HG03025 (cell line): ENCODE data around the gene GPR107.
"Not testable (repeated sequence)": the region's sequence is repeated elsewhere in the genome, so short reads cannot be mapped to it uniquely, and the experiment has no call there.

ENCODE experiments used
- ATAC-seq: cut with Tn5 transposase; IDR thresholded peaks from one replicate; pipeline ENCODE4 v1.9.1; 2021; ENCODE audit warnings: mild to moderate bottlenecking, moderate library complexity; ENCODE audit not compliant: unreplicated experiment, low FRiP score

Gene GPR107

GRCh38 chr9:130053504-130054324 is at the start of gene GPR107:
Gene GPR107, plus strand, starts transcription at chr9:130053906. Its CDS starts 27 bp downstream, at chr9:130053933.
- ATAC-seq: no peak

DNA sequence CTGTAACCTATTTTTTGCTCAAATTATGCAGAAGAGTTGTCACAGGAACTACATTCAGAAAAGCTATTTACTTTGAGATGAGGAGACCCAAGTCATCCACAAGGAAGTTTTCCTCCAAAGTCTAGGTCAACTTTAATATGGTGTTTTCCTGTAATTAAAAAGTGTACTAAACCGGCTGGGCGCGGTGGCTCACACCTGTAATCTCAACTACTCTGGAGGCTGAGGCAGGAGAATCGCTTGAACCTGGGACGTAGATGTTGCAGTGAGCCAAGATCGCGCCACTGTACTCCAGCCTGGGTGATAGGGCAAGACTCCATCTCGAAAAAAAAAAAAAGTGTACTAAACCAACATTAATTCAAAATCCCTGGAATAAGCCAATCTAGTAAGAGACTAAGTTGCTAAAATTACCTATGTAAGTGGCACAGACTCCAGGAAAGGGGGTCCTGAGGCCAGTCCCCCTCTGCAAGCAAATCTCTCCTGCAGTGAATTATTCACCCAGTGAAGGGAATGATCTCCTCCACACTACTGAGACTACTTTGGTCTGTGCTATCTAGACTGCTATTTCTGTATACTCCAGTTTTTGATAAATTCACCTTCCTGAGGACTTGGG is 49.7 kb upstream of the GPR107 start:
- no peak for ATAC-seq

- not testable (repeated sequence) for ATAC-seq
Observed at GRCh38 chr9:130006952-130007351, 46.8 kb upstream of the GPR107 start.

DNA sequence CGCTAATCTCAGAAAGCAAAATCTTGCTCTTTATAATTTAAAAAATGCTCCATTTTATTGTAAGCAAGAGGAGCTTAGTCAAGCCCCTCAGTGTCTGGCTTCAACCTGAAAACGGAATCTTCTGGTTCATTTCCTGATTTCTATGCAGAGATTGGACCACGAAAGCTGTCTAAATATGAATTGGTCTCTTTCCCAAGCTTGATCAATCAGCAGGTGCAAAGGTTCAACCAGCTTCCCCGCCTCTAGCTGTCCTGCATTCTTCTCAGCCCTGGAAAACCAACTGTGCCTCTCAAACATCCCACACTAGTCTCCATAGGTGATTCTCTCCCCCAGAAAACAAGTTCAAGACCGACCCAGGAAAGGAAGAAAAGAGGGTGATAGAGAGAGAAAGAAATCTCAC is 45.2 kb upstream of the GPR107 start:
- ATAC-seq: no peak

GRCh38 chr9:130009546-130009945 is 44.2 kb upstream of the GPR107 start:
- ATAC-seq: not testable (repeated sequence)

DNA sequence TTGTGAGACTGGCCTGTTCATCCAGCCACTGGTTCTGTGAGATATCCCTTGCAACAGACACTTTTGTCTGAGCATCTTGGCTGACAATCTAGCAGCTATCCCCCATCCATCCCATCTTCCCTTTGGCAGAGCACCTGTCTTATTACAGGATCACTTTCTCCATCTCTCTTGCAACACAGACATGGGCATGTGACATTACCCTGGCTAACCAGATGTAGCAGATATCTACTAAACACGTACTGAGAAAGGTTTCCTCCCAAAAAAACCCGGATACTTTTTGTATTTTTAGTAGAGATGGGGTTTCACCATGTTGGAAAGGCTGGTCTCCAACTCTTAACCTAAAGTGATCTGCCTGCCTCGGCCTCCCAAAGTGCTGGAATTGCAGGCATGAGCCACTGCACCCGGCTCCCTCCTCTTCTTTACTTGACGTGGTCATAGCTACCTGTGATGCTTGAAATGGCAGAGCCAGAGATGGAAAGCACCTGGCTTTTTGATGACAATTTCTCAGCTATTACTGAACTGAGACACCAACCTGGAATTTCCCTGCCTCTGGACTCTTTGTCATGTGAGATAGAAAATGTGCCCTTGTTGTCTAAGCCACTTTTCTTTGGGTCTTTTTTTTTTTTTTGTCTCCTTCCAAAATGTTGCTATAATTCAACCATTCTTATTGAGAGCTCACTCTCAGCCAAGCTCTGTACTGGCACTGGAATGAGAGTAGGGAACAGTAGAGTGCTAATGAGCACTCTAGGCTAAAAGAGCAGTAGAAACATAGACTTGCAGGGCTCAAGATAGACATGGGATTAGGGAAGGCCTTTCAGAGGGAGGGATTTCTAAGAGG is 43.3 kb upstream of the GPR107 start:
- ATAC-seq: no peak

DNA sequence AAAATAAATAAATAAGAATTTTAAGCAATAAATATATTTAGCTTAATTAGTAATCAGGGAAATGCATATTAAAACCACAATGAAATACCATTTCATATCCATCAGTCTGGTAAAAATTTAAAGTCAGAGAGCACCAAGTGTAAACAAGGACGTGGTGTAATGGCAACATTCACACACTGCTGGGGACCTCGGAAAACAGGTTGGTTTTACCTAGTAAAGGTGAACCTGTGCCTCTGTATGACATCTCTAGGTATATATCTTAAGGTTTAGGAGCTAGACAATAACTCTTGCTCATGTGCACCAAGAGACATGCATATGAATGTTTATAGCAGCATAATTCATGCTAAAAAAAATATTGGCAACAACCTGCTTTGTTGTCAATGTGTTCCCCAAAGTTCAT is 40.4 kb upstream of the GPR107 start:
- no peak for ATAC-seq

DNA sequence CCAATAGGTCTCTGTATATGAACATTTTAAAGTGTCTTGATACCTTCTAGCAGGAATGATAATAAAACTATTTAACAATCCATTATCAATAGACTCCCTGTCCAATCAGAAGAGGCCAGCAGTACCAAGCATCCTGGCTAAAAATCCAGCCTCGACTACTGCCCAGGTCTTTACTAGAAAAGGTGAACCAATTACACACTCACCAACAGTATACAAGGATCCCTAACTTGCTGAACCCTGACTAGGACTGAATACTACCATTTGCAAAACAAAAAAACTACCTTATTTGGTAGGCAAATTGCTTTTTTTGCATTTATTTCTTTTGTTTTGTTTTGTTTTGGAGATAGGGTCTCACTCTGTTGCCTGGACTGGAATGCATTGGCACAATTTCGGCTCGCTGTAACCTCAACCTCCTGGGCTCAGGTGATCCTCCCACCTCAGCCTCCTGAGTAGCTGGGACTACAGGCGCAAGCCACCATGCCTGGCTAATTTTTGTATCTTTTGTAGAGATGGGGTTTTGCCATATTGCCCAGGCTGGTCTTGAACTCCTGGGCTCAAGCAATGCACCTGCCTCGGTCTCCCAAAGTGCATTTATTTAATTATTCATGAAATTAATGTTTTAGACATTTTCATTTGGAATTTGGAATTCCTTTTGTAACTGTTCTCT is 38.2 kb upstream of the GPR107 start:
- ATAC-seq: no peak

DNA sequence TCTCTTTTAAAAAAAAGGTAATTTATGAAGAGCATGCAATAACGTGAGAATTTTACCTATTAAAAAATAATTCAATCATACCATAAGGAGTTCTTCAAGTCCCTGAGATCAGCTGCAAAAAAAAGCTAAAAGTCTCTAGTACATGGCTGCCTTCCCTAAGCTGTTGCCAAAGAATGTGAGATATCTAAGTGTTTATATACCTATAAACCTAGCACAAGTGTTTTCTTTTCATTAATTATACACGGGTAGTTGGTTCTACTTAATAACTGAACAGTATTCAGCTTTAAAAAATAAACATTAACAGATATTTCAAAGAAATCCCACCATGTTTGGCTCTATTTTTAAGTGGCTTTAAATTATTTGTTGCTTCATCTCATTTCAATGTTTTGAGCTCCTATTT is 36.6 kb upstream of the GPR107 start:
- no peak for ATAC-seq

DNA sequence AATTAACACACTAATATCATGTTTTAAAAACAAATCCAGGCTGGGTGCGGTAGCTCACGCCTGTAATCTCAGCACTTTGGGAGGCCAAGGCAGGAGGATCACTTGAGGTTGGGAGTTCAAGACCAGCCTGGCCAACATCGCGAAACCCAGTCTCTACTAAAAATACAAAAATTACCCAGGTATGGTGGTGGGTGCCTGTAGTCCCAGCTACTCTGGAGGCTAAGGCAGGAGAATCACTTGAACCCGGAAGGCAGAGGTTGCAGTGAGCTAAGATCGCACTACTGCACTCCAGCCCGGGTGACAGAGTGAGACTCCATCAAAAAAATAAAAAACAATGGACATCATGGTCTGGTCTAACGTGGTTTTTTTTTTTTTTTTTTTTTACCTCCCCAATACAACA is 36.2 kb upstream of the GPR107 start:
- ATAC-seq: not testable (repeated sequence)

DNA sequence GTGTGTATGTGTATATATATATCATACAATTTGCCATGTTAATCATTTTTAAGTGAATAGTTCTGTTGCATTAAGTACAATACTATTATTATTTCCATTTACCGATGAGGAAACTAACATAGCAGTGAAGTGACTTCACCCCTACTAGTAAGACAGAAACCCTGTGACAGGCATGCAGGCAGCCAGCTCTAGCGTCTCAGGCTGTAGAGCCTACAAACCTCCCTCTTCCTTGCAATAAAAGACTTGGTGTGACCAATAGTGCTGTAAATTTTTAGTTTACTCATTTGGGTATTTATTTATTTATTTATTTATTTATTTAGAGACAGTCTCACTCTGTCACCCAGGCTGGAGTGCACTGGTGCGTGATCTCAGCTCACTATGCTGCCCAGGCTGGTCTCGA is 35.4 kb upstream of the GPR107 start:
- no peak for ATAC-seq

- no peak for ATAC-seq
Observed at GRCh38 chr9:130020618-130021017, 33.1 kb upstream of the GPR107 start.

DNA sequence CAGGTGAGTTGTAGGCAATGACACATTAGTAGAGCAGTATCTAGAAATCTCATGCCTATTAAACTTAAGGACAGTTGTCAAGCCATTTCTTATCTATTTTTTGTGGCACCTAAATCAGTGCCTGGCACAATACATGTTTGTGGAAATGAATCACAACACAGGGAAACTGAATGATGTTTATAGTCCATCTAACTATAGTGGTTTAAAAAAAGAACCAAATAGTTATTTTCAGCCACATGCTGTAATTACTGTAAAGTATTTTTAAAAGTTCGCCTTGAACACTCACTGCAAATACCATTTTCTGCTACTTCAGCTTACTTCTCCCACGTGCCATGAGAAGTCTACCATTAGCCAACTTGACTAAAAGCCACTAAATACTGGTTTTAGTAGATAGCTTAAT is 32.6 kb upstream of the GPR107 start:
- ATAC-seq: no peak

DNA sequence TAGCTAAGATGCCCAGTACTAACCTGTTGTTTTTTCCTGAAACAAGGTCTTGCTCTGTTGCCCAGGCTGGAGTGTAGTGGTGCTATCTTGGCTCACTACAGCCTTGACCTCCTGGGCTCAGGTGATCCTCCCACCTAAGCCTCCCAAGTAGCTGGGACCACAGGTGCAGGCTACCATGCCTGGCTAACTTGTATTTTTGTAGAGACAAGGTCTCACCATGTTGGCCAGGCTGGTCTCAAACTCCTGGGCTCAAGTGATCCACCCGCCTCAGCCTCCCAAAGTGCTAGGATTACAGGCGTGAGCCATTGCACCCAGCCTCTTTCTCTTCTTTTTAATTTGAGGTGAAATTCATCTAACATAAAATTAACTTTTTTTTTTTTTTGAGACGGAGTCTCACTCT is 31.9 kb upstream of the GPR107 start:
- not testable (repeated sequence) for ATAC-seq

GRCh38 chr9:130022566-130023143 is 31.1 kb upstream of the GPR107 start:
- ATAC-seq: no peak

GRCh38 chr9:130023144-130023787 is 30.4 kb upstream of the GPR107 start:
- no peak for ATAC-seq

DNA sequence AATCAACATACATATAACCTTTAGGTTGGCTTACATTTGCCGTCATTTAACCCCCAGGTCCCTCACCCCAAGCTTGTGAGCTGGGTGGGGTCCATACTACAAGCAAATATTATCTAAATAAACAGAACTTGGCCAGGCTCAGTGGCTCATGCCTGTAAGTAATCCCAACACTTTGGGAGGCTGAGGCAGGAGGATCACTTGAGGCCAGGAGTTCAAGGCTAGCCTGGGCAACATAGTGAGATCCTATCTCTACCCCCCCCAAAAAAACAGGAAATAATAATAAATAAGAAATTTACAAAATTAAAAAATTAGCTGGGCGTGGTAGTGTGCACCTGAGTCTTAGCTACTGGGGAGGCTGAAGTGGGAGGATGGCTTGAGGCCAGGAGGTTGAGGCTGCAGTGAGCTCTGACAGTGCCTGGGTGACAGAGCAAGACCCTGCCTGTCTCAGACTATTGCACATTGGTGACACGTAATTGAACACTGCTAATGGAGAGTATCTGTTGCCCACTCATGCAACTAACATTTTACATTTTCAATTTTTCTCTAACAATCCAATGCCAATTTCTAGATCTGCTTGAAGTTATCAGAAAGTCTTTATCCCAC is 29.6 kb upstream of the GPR107 start:
- no peak for ATAC-seq

DNA sequence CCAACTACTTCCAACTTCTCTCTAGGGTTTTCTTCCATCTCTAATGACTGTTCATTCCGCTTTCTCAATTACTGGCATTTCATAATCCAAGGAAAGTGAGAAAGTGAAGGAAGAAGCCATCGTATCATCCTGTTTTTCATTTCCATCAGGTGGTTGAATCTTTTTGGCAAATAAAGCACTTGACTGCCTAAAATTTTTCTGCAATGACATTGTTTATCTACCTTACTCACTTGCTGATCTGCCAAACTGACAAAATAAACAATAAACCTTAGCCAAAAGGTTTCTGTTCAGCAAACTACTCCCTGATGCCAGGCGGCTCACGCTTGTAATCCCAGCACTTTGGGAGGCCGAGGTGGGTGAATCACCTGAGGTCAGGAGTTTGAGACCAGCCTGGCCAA is 29.1 kb upstream of the GPR107 start:
- ATAC-seq: no peak

- ATAC-seq: no peak
Observed at GRCh38 chr9:130026583-130027340, 26.9 kb upstream of the GPR107 start.
